ENCODE measurements around the gene ARIH1.

Gene ARIH1

GRCh38 chr15:72540606-72541237, 66.6 kb downstream of the ARIH1 start:
- DNase-seq (ENCODE audit: low spot score) = no peak

DNA sequence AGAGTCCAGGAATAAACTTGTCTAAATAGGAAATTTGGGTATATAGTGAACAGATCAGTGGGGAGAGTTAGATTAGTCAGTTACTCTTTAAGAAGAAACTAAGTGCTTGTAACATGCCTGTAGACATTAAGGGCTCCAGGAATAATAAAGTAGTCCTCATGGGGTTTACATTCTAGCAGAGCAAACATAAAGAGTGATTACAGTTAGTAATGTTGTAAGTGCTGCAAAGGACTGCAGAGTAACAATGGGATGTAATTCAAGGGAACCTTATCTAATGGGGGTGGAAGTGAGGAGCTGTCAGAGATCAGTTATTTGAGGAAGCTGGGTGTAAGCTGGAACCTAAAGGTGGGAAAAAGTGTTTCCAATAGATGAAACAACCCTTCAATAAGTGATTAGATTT, 67.5 kb downstream of the ARIH1 start:
- no peak for DNase-seq (ENCODE audit: low spot score)

- no peak for DNase-seq (ENCODE audit: low spot score)
Observed at GRCh38 chr15:72545156-72545555, 71.0 kb downstream of the ARIH1 start.

DNA sequence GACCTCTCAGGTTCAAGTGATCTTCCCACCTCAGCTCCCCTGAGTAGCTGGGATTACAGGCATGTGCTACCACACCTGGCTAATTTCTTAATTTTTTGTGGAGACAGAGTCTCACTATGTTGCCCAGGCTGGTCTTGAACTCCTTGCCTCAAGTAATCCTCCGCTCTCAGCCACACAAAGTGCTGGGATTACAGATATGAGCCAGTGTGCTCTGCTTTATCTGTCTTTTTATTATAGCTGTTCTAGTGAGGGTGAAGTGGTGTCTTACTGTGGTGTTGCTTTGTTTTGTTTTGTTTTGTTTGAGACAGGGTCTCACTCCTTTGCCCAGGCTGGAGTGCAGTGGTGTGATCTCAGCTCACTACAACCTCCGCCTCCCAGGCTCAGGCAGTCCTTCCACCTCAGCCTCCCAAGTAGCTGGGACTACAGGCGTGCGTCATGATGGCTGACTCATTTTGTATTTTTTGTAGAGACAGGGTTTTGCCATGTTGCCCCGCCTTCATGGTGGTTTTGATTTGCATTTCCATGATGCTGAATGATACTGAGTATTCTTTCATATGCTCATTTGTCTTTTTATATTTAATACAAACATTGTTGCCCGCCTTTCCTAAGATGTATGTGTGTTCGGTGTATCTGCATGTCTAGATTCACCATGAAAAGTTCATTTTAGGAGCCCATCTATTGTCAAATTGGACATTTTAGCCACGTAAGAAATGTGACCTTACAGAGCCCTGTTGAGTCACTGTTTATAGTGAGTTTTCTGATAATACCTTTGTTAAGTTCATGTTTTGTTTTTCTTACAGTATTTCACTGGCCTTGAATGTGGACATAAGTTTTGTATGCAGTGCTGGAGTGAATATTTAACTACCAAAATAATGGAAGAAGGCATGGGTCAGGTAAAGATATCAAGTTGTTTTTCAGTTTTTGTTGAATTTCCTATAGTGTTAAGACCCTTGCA, 80.6 kb downstream of the ARIH1 start:
- no peak for DNase-seq (ENCODE audit: low spot score)

- no peak for DNase-seq (ENCODE audit: low spot score)
Observed at GRCh38 chr15:72559781-72560180, 85.7 kb downstream of the ARIH1 start.

- DNase-seq (ENCODE audit: low spot score) = no peak
Observed at GRCh38 chr15:72560458-72560857, 86.3 kb downstream of the ARIH1 start.

DNA sequence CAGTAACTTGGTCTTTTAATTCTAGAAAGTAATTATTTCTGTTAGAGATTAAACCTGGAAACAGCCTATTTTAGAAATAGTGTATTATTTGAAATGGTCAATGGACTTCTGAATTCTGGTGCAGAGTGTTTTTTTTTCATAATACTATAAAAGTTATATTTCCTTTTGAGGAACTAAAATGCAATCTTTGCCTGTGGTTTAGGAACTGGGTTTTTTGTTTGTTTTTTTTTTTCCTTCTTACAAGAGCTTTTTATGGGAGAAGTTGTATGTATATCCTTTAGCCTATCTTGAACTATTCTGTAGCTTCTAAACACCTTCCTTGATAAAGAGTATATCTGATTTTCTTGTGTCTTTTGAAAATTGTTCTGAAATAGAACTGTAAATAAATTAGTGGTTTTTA, 88.3 kb downstream of the ARIH1 start:
- no peak for DNase-seq (ENCODE audit: low spot score)

- DNase-seq (ENCODE audit: low spot score) = no peak
Observed at GRCh38 chr15:72562878-72563277, 88.7 kb downstream of the ARIH1 start.

DNA sequence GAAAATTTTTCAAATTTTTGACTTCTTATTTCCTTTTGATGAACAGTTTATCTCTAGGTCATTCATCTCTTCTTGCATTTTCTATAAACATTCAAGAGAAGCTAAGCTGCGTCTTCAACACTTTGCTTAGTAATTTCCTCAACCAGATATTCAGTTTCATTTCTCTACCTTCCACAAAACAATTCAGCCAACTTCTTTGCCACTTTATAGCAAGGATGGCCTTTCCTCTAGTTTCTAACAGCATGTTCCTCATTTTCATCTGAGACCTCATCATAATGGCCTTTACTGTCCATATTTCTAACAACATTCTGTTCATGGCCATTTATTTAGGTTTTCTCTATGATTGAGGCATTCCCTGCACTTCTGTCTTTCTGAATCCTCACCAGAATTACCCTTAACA, 90.0 kb downstream of the ARIH1 start:
- no peak for DNase-seq (ENCODE audit: low spot score)

- no peak for DNase-seq (ENCODE audit: low spot score)
Observed at GRCh38 chr15:72566973-72567372, 92.8 kb downstream of the ARIH1 start.

GRCh38 chr15:72570059-72570458, 95.9 kb downstream of the ARIH1 start:
- no peak for DNase-seq (ENCODE audit: low spot score)

- DNase-seq (ENCODE audit: low spot score) = no peak
Observed at GRCh38 chr15:72579814-72580213, 105.7 kb downstream of the ARIH1 start.

DNA sequence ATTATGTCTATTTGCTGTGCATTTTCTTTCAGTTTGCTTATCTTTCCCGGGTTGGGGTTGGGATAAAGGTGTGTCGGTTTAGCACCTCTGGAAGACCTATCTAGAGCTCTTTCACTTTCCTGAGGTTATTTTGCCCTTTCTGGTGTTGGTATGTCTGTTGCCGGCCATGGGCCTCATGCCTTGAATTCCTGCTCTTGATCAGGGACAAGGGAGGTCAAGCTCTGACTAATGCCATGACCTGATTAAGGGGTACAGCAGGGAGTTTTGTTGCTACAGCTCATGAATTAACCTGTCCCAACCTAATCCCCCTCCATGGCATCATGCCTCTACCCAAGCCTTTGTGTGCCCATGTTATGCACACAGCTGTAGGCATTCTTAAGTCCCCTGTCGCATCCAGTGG, 109.9 kb downstream of the ARIH1 start:
- DNase-seq (ENCODE audit: low spot score) = no peak

- DNase-seq (ENCODE audit: low spot score) = no peak
Observed at GRCh38 chr15:72585025-72585424, 110.9 kb downstream of the ARIH1 start.

DNA sequence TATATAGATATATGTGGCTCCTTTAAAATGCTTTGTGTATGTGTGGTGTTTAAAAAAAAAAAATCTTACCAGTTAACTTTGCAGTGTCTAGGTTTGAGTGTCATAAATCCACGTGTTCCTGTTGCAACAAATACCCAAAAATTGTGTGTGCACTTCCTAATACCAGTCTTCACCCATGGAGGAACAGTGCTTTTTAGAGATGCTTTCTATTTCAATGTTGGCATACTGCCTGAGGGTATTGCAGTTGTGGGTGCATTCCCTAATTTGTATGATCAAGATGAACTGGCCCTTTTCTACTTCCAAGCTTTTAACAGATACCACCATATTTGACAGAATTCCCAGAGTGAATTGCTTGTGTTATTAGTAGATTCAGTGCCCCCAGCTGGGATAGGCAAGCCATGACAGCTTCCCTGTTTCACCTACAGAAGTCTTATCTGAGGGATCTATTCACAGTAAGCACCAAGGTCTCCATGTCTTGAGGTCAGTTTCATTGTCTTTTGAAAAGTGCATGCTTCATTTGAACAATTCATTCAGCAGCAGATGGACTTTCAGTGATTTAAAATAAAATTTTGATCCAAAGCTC, 111.4 kb downstream of the ARIH1 start:
- DNase-seq (ENCODE audit: low spot score) = no peak

- DNase-seq (ENCODE audit: low spot score) = no peak
Observed at GRCh38 chr15:72588096-72588495, 114.0 kb downstream of the ARIH1 start.

DNA sequence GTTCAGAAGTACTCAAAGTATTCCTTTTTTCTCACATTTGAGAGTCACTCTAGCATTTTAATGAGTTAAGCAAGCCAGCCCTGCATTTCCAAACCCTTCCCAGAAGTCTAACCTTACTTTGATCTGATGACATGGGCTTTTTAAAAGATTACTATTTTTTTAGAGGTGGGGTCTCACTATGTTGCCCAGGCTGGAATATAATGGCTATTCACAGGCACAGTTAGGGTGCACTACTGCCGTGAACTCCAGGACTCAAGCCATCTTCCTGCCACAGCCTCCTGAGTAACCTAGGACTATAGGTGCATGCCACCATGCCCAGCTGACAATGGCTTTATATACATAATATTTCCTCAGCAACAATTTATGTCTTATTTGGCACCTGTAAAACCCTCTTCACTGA, 116.3 kb downstream of the ARIH1 start:
- no peak for DNase-seq (ENCODE audit: low spot score)

- DNase-seq (ENCODE audit: low spot score) = no peak
Observed at GRCh38 chr15:72591361-72591760, 117.2 kb downstream of the ARIH1 start.

DNA sequence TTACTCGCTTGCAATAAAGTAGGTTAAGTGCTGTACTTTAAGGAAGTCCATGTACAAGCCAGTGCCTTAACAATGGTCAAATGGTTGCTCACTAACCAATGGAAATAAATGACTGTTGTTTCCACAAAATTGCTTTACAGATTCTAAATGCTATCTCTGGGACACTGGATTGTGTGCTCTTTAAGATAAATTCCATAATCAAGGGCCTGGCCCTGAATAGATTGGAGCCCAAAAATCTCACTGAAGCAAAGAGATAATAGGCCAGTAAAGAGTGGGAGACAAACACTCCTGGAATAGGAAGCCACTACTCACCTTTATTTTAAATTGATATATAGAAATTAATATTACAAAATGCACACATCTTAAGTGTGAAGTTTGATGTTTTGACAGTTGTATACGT, 118.0 kb downstream of the ARIH1 start:
- DNase-seq (ENCODE audit: low spot score) = no peak

DNA sequence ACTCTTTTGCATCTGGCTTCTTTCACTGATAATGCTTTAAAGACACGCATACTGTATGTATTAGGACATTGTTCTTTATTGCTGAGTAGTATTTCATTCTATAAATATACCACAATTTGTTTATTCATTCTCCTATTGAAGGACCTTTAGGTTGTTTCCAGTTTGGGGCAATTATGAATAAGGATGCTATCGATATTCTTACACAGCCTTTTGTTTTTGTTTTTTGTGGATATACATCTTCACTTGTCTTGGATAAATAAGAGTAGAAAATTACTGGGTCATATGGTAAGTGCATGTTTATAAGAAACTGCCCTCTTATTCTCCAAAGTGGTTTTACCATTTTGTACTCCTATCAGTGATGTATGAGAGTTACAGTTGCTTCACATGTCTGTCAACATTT, 118.5 kb downstream of the ARIH1 start:
- no peak for DNase-seq (ENCODE audit: low spot score)

DNA sequence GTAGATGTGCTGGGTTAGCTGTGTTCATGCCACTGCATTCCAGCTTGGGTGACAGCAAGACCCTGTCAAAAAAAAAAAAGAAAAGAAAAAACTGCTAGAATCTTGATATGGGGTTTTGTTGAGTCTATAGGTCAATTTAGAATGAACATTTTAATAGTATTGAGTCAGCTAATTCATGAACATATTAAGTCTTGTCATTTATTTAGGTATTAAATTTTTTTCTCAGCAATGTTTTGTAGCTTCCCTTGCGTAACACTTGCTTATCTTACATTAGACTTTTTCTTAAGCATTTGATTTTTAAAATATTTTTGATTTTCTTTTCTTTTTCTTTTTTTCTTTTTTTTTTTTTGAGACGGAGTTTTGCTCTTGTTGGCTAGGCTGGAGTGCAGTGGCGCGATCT, 119.7 kb downstream of the ARIH1 start:
- DNase-seq (ENCODE audit: low spot score) = no peak

DNA sequence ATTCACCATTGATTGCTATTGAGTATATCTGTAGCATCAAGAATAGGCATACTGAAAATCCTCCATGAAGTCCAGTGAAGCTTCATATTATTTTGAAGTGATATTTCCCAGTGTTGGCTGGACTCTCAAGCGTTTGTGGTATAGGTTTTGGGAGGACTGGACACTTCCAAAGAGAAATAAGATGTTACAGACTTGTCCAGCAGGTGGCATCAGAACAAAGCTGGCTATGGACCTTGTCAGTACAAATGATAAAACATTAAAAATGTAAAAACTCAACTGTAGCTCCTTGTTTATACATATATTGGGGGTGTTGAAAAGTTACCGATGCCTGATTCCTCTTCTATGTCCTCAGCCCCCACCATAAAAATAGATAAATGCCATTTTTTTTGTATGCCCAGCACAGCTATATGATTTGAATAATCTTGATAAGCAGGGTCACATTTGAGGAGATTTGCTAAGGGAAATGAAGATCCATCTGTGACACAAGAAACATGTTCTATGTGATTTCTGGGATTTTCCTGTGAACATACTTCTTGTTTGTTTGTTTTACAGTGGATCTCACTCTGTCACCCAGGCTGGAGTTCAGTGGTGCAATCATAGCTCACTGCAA, 125.8 kb downstream of the ARIH1 start:
- peak; percentile 44 for DNase-seq (ENCODE audit: low spot score)

DNA sequence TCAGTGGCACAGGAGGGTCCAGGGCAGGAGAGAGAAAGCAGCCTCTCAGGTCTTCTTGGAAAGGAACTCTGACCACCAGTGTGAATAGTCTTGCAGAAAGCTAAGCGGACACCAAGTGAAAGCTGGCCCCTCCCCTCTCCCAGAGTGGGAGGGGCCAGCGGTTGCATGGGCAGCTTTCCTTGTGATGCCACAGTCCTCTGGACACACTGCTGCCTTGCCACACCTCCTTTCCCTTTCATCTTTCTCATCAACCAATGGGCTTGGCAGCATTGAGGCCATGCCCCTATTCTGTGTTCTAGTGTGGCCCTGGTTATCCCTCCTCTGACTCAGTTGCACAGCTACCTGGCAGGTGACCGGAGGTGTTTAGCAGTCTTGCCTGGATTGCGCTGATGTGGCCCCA, 130.7 kb downstream of the ARIH1 start:
- no peak for DNase-seq (ENCODE audit: low spot score)

All from HuH-7 (cell line).